ENCODE measurements around the gene SEC14L2.
A peak's percentile ranks its signal among the peaks of the same experiment; 100 is the strongest.

SEC14L2 gene

GRCh38 chr22:30408388-30409102, 11.7 kb downstream of the SEC14L2 start:
- DNase-seq: no peak

- DNase-seq: no peak
Observed at GRCh38 chr22:30411780-30412179, 15.0 kb downstream of the SEC14L2 start.

- no peak for DNase-seq
Observed at GRCh38 chr22:30413001-30413400, 16.2 kb downstream of the SEC14L2 start.

GRCh38 chr22:30413745-30414524, 17.1 kb downstream of the SEC14L2 start:
- DNase-seq: no peak

- no peak for DNase-seq
Observed at GRCh38 chr22:30414525-30415047, 17.8 kb downstream of the SEC14L2 start.

GRCh38 chr22:30416403-30416802, 19.6 kb downstream of the SEC14L2 start:
- DNase-seq: no peak

GRCh38 chr22:30416837-30417236, 20.0 kb downstream of the SEC14L2 start:
- no peak for DNase-seq

- DNase-seq: no peak
Observed at GRCh38 chr22:30420347-30421125, 23.7 kb downstream of the SEC14L2 start.

GRCh38 chr22:30421695-30422480, 25.1 kb downstream of the SEC14L2 start:
- no peak for DNase-seq

- DNase-seq: no peak
Observed at GRCh38 chr22:30422481-30423300, 25.9 kb downstream of the SEC14L2 start.

GRCh38 chr22:30423301-30423958, 26.6 kb downstream of the SEC14L2 start:
- DNase-seq: no peak

- DNase-seq: peak; percentile 96
Observed at GRCh38 chr22:30423959-30424533, 27.2 kb downstream of the SEC14L2 start.

- no peak for DNase-seq
Observed at GRCh38 chr22:30424534-30425326, 27.9 kb downstream of the SEC14L2 start.

- no peak for DNase-seq
Observed at GRCh38 chr22:30425327-30425615, 28.5 kb downstream of the SEC14L2 start.

- DNase-seq: peak; percentile 64
Observed at GRCh38 chr22:30425616-30426387, 29.0 kb downstream of the SEC14L2 start, which contains the start of gene MTFP1. Gene MTFP1 (plus strand): TSS chr22:30425768. CDS start chr22:30425880, 112 bp downstream.

GRCh38 chr22:30426388-30427353, 29.9 kb downstream of the SEC14L2 start:
- DNase-seq: peak; percentile 87

- no peak for DNase-seq
Observed at GRCh38 chr22:30427871-30428270, 31.1 kb downstream of the SEC14L2 start.

GRCh38 chr22:30429887-30430286, 33.1 kb downstream of the SEC14L2 start:
- DNase-seq: no peak

All from activated T-cell treated with anti-CD3 and anti-CD28 coated beads, Interleukin-2, amount 50 U/mL, for 1 hour (primary cell).